K562 (cell line): Measurements from ENCODE around the gene ADAMTS2.

ENCODE experiments used
- NRF1 ChIP-seq, 2 experiments: fragments of 450-650 bp; IDR thresholded peaks in 1 of 2; conservative IDR thresholded peaks in 1 of 2; 2 replicates each; pipeline ENCODE4 v1.6.1; 2014; ENCODE audit warnings: mild to moderate bottlenecking in 2 of 2
- PTBP1 ChIP-seq: fragments of 200-400 bp; formaldehyde crosslinking; IDR thresholded peaks from 2 replicates; pipeline ENCODE4 v1.6.1; 2017; ENCODE audit warnings: low read depth, low read length
- ZBTB11 ChIP-seq, 3 experiments: fragments of 200-800 bp in 1 of 3; fragments of 250-450 bp in 1 of 3; fragments of 450-650 bp in 1 of 3; sonication (Bioruptor Pico) in 1 of 3; sonication (Bioruptor generic) in 1 of 3; formaldehyde crosslinking in 1 of 3; IDR thresholded peaks; 2 replicates each; pipeline versions ENCODE4 v1.6.1 to v1.8.0; 2016 to 2022; ENCODE audit warnings: mild to moderate bottlenecking in 2 of 3, missing genetic modification characterization in 2 of 3, missing compliant biosample characterization in 1 of 3, moderate library complexity in 1 of 3

DNA sequence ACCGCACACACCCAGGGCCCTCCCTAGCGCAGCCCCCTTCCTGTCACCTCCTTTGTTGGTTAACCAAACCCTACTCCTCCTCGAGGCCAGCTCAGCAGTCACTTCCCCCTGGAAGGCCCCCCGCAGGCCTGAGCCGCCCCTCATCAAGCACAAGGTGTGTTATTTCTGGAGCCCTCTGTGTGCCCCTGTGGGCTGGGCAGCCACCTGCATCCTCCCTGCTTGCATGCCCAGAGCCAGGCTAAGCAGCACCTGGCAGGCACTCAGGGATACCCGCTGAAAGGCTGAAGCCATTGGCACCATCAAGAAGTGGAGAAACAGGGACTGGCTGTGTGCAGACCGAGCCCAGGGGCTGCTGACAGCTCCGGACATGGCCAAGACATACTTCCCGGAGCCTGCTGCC lies 163.3 kb downstream of the ADAMTS2 start:
- TF ChIP-seq PTBP1, result no peak
- TF ChIP-seq ZBTB11 (CRISPR knock-in tag; IDR thresholded peaks at IDR 0.05), result no peak
- TF ChIP-seq NRF1 (conservative IDR thresholded peaks at IDR 0.05 in 1 of 2, IDR thresholded peaks at IDR 0.05 in 1 of 2), result no peak
